ENCODE results near the gene TBC1D10A.
A peak's percentile ranks its signal among the peaks of the same experiment; 100 is the strongest.

TBC1D10A gene

GRCh38 chr22:30268331-30268730 is 58.4 kb downstream of the TBC1D10A start:
- H3K4me3 ChIP-seq (ENCODE audit: low read depth, low read length): peak overlapping the region; percentile 74
- DNase-seq (ENCODE audit: low read depth): no peak
- no peak for TF ChIP-seq CTCF (IDR thresholded peaks at IDR 0.05; ENCODE audit: low read depth, low read length)
- TF ChIP-seq MAX (IDR thresholded peaks at IDR 0.05; ENCODE audit: low read depth, low read length): no peak
- TF ChIP-seq POLR2A (IDR thresholded peaks at IDR 0.05; ENCODE audit: extremely low read depth, insufficient read length): no peak
- no peak for TF ChIP-seq MYC (IDR thresholded peaks at IDR 0.05; ENCODE audit: low read depth, low read length)

- DNase-seq (ENCODE audit: low read depth): peak; percentile 83
- TF ChIP-seq MYC (IDR thresholded peaks at IDR 0.05; ENCODE audit: low read depth, low read length) (no peak), MAX (IDR thresholded peaks at IDR 0.05; ENCODE audit: low read depth, low read length) (no peak), CTCF (IDR thresholded peaks at IDR 0.05; ENCODE audit: low read depth, low read length) (no peak), POLR2A (IDR thresholded peaks at IDR 0.05; ENCODE audit: extremely low read depth, insufficient read length) (no peak)
- H3K4me3 ChIP-seq (ENCODE audit: low read depth, low read length): peak overlapping the region; percentile 74
Measured at GRCh38 chr22:30267382-30268302, 59.1 kb downstream of the TBC1D10A start.

- peak within 1 kb of the TSS; percentile 74 for H3K4me3 ChIP-seq (ENCODE audit: low read depth, low read length)
- DNase-seq (ENCODE audit: low read depth): peak; percentile 92
Measured at GRCh38 chr22:30266445-30267381, 60.0 kb downstream of the TBC1D10A start, which contains the start of gene OSM. Gene OSM (minus strand): TSS chr22:30266851. CDS start chr22:30266799, 52 bp downstream.

GRCh38 chr22:30265823-30266444 is 60.8 kb downstream of the TBC1D10A start:
- TF ChIP-seq MAX (IDR thresholded peaks at IDR 0.05; ENCODE audit: low read depth, low read length): peak; percentile 96
- TF ChIP-seq CTCF (IDR thresholded peaks at IDR 0.05; ENCODE audit: low read depth, low read length): no peak
- TF ChIP-seq MYC (IDR thresholded peaks at IDR 0.05; ENCODE audit: low read depth, low read length): peak; percentile 84
- peak; percentile 56 for TF ChIP-seq POLR2A (IDR thresholded peaks at IDR 0.05; ENCODE audit: extremely low read depth, insufficient read length)
- H3K4me3 ChIP-seq (ENCODE audit: low read depth, low read length): peak overlapping the region; percentile 74
- peak; percentile 96 for DNase-seq (ENCODE audit: low read depth)

More at GRCh38 chr22:30266445-30267381, 60.0 kb downstream of the TBC1D10A start, which contains the start of gene OSM:
- TF ChIP-seq CTCF (IDR thresholded peaks at IDR 0.05; ENCODE audit: low read depth, low read length) (no peak), MAX (IDR thresholded peaks at IDR 0.05; ENCODE audit: low read depth, low read length) (0 out of 2 replicates have a peak, but pooled peaks have one; percentile 5), POLR2A (IDR thresholded peaks at IDR 0.05; ENCODE audit: extremely low read depth, insufficient read length) (peak; percentile 37), MYC (IDR thresholded peaks at IDR 0.05; ENCODE audit: low read depth, low read length) (no peak)
